GM03348 (cell line): Measurements from ENCODE around the gene DCDC2B.
A peak's percentile ranks its signal among the peaks of the same experiment; 100 is the strongest.

ENCODE experiments used
- DNase-seq: peaks from one replicate; pipeline ENCODE4 v3.0.0; 2012; ENCODE audit warnings: low spot score

DCDC2B gene

GRCh38 chr1:32223683-32224082, 14.8 kb downstream of the DCDC2B start:
- no peak for DNase-seq

- DNase-seq = no peak
These were observed 15.4 kb downstream of the DCDC2B start for GRCh38 chr1:32224285-32224684.

- DNase-seq = no peak
These were observed 19.9 kb downstream of the DCDC2B start for GRCh38 chr1:32228771-32229170.

GRCh38 chr1:32231843-32232432, 23.0 kb downstream of the DCDC2B start:
- DNase-seq = no peak

GRCh38 chr1:32232558-32233304, 23.8 kb downstream of the DCDC2B start:
- no peak for DNase-seq

- no peak for DNase-seq
These were observed 25.9 kb downstream of the DCDC2B start for GRCh38 chr1:32234792-32235191.

GRCh38 chr1:32239337-32239736, 30.4 kb downstream of the DCDC2B start:
- DNase-seq = no peak

- DNase-seq = no peak
These were observed 30.9 kb downstream of the DCDC2B start for GRCh38 chr1:32239790-32240139.

- DNase-seq = peak; percentile 86
These were observed 31.5 kb downstream of the DCDC2B start for GRCh38 chr1:32240140-32240951.

GRCh38 chr1:32241001-32241763, 32.3 kb downstream of the DCDC2B start:
- DNase-seq = peak; percentile 78

GRCh38 chr1:32242341-32242851, 33.5 kb downstream of the DCDC2B start:
- peak; percentile 44 for DNase-seq

GRCh38 chr1:32246888-32247273, 38.0 kb downstream of the DCDC2B start, which contains the start of gene FAM167B:
TSS of gene FAM167B (plus strand) at chr1:32247222. CDS start at chr1:32247422, 200 bp downstream.
- peak; percentile 94 for DNase-seq

- DNase-seq = no peak
These were observed 38.6 kb downstream of the DCDC2B start for GRCh38 chr1:32247452-32247851.

- peak; percentile 89 for DNase-seq
These were observed 39.3 kb downstream of the DCDC2B start for GRCh38 chr1:32247983-32248889.

GRCh38 chr1:32249831-32250525, 41.1 kb downstream of the DCDC2B start:
- no peak for DNase-seq

- DNase-seq = no peak
These were observed 42.2 kb downstream of the DCDC2B start, which contains the start of gene LCK for GRCh38 chr1:32250893-32251716. TSS of gene LCK (plus strand) at chr1:32251265. CDS start at chr1:32274330, 23,065 bp downstream.

- no peak for DNase-seq
These were observed 46.5 kb downstream of the DCDC2B start for GRCh38 chr1:32255072-32256071.
